GM21381 (cell line): ENCODE data around the gene OR2T10.
"Not testable (repeated sequence)": the region's sequence is repeated elsewhere in the genome, so short reads cannot be mapped to it uniquely, and the experiment has no call there.

Experiments used
- ATAC-seq: cut with Tn5 transposase; IDR thresholded peaks from one replicate; pipeline ENCODE4 v1.9.1; 2021; ENCODE audit warnings: mild to moderate bottlenecking, moderate library complexity; ENCODE audit not compliant: unreplicated experiment

The OR2T10 gene

GRCh38 chr1:248596615-248597014, 885 bp downstream of the OR2T10 start:
- no peak for ATAC-seq

DNA sequence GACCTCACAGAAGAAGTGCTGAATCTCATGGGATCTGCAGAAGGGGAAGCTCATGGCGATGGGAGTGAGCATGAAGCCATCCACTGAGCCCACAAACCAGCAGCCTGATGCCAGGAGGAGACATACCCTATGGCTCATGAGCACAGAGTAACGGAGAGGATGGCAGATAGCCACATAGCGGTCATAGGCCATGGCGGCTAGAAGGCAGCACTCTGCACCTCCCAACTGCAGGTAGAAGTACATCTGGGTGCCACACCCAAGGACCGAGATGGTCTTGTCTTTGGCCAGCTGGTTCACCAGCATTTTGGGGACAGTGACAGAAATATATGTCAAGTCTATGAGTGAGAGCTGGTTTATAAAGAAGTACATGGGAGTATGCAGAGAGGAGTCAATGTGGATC, 4.3 kb downstream of the OR2T10 start:
- no peak for ATAC-seq

- ATAC-seq: no peak
Observed at GRCh38 chr1:248592655-248593054, 4.8 kb downstream of the OR2T10 start.

- ATAC-seq: no peak
Observed at GRCh38 chr1:248590055-248590454, 7.4 kb downstream of the OR2T10 start.

- no peak for ATAC-seq
Observed at GRCh38 chr1:248589334-248589733, 8.2 kb downstream of the OR2T10 start.

- ATAC-seq: no peak
Observed at GRCh38 chr1:248585266-248585665, 12.2 kb downstream of the OR2T10 start.

- no peak for ATAC-seq
Observed at GRCh38 chr1:248576260-248576980, 21.1 kb downstream of the OR2T10 start.

- not testable (repeated sequence) for ATAC-seq
Observed at GRCh38 chr1:248574657-248575056, 22.8 kb downstream of the OR2T10 start, which contains the start of gene OR2T34. Gene OR2T34 (minus strand): TSS chr1:248574757. CDS start chr1:248574757, 0 bp downstream.

GRCh38 chr1:248573856-248574255, 23.6 kb downstream of the OR2T10 start:
- not testable (repeated sequence) for ATAC-seq

DNA sequence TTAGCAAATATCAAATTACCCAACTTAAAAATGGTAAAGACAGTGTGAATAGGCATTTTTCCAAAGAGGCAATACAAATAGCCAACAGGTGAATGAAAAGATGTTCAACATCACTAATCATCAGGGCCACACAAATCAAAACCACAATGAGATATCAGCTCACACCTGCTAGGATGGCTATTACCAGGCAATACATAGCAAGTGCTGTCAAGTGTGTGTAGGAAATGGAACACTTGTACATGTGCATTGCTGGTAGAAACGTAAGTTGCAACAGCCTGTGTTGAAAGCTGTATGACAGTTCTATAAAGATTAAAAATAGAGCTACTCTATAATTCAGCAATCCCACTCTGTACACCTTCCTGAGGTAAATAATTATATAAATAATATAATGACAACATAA, 25.5 kb downstream of the OR2T10 start:
- peak; percentile 89 for ATAC-seq

DNA sequence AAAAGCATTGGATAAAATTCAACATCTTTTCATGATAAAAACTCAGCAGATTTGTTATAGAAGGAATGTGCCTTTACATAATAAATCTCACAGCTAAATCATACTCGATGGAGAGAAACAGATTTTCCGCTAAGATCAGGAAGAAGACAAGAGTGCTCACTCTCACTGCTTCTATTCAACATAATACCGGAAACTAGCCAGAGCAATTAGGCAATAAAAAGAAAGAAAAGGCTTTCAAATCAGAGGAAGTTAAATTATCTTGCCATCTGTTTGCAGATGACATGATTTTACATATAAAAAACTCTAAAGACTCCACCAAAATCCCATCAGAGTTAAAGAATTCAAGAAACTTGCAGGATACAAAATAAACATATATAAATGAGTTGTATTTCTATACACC, 26.7 kb downstream of the OR2T10 start:
- ATAC-seq: not testable (repeated sequence)

- not testable (repeated sequence) for ATAC-seq
Observed at GRCh38 chr1:248569049-248569448, 28.5 kb downstream of the OR2T10 start.

DNA sequence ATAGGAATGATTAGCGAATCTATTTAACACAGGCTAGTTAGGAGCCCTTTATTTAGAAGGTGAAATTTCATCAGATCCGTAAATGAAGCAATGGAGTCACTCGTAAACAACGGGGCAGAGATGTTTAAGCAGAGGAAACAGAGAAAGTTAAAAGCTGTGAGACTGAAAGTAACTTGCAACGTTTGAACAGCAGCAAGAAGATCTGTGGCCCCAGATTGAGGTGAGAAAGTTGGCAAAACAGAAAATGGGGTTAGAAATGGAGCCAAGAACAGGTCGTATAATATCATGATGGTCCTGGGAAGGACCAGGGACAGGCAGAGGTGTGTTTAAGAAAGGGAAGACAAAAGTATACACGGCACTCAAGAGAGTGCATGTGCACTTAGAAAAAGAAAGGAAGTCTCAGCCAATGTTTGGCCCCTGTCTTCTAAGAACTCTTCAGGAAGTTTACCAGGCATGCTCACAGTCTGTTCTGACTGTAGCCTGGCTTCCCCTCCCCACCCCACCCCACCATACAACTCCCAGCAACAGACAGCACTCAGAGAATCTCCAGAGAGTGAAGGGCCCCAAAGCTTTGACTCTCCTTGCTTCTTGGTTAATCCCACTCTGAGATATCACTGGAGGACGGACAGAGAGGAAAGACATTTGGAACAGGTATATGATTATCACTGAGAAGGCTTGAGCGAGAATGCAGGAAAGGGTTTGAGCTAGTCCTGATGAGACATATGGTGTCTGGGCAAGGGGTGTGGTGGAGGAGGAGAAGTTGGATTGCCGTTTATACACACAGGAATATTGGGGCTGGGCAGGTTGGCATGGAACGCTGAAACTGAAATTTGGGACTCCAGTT, 31.7 kb downstream of the OR2T10 start:
- peak; percentile 69 for ATAC-seq

DNA sequence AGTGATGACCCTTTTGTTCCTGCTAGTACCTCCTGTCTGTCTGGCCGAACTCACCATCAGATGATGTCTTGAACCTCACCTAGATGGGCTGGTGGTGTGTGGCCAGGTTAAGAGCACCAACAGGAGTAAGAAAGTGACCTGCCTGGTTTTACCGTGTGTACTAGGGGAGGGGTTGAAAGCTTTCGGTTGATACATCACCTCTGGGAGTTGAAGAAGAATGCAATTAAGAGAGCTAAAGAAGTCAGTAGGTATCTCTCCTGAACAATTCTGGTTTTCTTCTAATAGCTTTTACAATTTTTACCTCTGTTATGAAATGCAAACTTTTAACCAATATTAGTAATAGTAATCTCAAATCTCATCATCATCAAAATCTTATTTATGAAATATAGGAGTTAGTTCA, 34.8 kb downstream of the OR2T10 start, which contains the start of gene OR2T29:
Gene OR2T29, minus strand, starts transcription at position 101 of the 400 bp plus-strand sequence. CDS start 3,281 bp downstream, outside the sequence.
- ATAC-seq: not testable (repeated sequence)

DNA sequence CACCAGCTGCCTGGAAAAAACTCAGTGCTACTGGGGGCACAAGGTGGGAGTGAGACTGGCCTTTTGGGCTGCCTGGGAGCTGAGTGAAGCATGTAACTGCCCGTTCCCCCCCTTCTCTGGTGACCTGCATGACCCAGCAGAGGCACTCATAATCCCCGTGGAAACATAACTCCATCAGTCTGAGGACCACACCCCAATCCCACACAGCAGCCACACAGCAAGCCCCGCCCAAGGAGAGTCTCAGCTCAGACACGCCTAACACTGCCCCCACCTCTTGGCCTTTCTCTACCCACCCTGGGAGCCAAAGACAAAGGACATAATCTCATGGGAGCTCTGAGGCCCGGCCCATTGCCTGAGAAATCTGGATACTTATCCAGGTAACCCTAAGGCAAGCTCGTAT, 46.5 kb downstream of the OR2T10 start:
- not testable (repeated sequence) for ATAC-seq

GRCh38 chr1:248547383-248547782, 50.1 kb downstream of the OR2T10 start:
- not testable (repeated sequence) for ATAC-seq
